Measurements from ENCODE around the gene MAP6. TPM values are rescaled to one million over a fixed set of nuclear protein-coding genes. Genes with fewer than 3 reads are reported as not detected.
A peak's percentile ranks its signal among the peaks of the same experiment; 100 is the strongest.

The MAP6 gene
- total and polyA plus RNA-seq, 2 of the 13 experiments (the other 11 are each of a cell fraction or from before 2014, with no cell fraction given), result 0.04 TPM; not detected in 1

DNA sequence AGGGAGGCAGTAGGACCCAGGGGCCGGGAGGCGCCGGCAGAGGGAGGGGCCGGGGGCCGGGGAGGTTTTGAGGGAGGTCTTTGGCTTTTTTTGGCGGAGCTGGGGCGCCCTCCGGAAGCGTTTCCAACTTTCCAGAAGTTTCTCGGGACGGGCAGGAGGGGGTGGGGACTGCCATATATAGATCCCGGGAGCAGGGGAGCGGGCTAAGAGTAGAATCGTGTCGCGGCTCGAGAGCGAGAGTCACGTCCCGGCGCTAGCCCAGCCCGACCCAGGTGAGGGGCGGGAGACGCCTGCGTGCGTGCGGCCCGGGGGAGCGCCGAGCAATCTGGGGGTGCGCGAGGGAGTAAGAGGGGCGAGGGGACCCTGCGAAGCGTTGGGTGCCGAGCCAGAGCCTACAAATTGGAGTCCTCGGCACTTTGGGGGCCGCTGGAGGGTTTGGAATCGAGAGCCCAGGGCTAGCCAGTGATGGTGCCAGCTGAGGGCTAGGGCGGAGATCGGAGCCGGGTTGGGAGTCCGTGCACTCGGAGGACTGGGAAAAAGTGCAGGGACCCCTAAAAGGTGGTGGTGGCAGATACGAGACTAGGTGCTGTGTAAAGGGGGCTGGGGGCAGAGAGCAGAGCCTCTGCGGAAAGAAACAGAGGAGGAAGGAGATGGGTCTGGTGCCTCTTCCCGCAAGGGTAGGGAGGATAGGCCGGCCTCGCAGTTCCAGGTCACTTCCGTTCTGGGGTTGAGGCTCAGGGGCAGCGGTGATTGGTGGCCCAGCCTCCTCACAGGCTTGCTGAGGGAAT, 106.6 kb downstream of the MAP6 start, which contains the start of gene SERPINH1 (continued):
- TF ChIP-seq, protein P1, sequence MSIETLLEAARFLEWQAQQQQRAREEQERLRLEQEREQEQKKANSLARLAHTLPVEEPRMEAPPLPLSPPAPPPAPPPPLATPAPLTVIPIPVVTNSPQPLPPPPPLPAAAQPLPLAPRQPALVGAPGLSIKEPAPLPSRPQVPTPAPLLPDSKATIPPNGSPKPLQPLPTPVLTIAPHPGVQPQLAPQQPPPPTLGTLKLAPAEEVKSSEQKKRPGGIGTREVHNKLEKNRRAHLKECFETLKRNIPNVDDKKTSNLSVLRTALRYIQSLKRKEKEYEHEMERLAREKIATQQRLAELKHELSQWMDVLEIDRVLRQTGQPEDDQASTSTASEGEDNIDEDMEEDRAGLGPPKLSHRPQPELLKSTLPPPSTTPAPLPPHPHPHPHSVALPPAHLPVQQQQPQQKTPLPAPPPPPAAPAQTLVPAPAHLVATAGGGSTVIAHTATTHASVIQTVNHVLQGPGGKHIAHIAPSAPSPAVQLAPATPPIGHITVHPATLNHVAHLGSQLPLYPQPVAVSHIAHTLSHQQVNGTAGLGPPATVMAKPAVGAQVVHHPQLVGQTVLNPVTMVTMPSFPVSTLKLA (IDR thresholded peaks at IDR 0.05), result no peak
- TF ChIP-seq ZNF44 (CRISPR knock-in tag; IDR thresholded peaks at IDR 0.05) (no peak), SOX5 (CRISPR knock-in tag; IDR thresholded peaks at IDR 0.05; ENCODE audit: borderline replicate concordance) (no peak), HCFC1 (IDR thresholded peaks at IDR 0.05; ENCODE audit: low read depth, low read length) (no peak), MTF2 (CRISPR knock-in tag; IDR thresholded peaks at IDR 0.05; ENCODE audit: borderline replicate concordance) (no peak), BORCS8-MEF2B (CRISPR knock-in tag; IDR thresholded peaks at IDR 0.05) (no peak), CC2D1A (CRISPR knock-in tag; IDR thresholded peaks at IDR 0.05) (no peak), HBP1 (CRISPR knock-in tag; IDR thresholded peaks at IDR 0.05; ENCODE audit: low read depth) (no peak), ZNF577 (CRISPR knock-in tag; IDR thresholded peaks at IDR 0.05; ENCODE audit: borderline replicate concordance, low read depth) (no peak), LRRFIP1 (CRISPR knock-in tag; conservative IDR thresholded peaks at IDR 0.05) (no peak), YEATS2 (CRISPR knock-in tag; IDR thresholded peaks at IDR 0.05; ENCODE audit: borderline replicate concordance) (peak; percentile 46; the same call in 1 of the 2 replicates), GTF2F1 (IDR thresholded peaks at IDR 0.05; ENCODE audit: low read length) (no peak), KDM3A (CRISPR knock-in tag; IDR thresholded peaks at IDR 0.05; ENCODE audit: low read depth) (no peak), SMYD3 (CRISPR knock-in tag; IDR thresholded peaks at IDR 0.05) (no peak), CCAR2 (optimal IDR thresholded peaks at IDR 0.05; ENCODE audit: low read depth, low read length) (no peak), JARID2 (CRISPR knock-in tag; IDR thresholded peaks at IDR 0.05; ENCODE audit: insufficient replicate concordance) (no peak), BCL6 (CRISPR knock-in tag; IDR thresholded peaks at IDR 0.05) (no peak), EZH2 (conservative IDR thresholded peaks at IDR 0.05; ENCODE audit: low read depth, low read length) (no peak), ZNF589 (CRISPR knock-in tag; conservative IDR thresholded peaks at IDR 0.05) (no peak), ZNF33B (CRISPR knock-in tag; IDR thresholded peaks at IDR 0.05) (no peak), FOXJ3 (CRISPR knock-in tag; IDR thresholded peaks at IDR 0.05; ENCODE audit: borderline replicate concordance) (no peak)
- TF ChIP-seq, protein P2, sequence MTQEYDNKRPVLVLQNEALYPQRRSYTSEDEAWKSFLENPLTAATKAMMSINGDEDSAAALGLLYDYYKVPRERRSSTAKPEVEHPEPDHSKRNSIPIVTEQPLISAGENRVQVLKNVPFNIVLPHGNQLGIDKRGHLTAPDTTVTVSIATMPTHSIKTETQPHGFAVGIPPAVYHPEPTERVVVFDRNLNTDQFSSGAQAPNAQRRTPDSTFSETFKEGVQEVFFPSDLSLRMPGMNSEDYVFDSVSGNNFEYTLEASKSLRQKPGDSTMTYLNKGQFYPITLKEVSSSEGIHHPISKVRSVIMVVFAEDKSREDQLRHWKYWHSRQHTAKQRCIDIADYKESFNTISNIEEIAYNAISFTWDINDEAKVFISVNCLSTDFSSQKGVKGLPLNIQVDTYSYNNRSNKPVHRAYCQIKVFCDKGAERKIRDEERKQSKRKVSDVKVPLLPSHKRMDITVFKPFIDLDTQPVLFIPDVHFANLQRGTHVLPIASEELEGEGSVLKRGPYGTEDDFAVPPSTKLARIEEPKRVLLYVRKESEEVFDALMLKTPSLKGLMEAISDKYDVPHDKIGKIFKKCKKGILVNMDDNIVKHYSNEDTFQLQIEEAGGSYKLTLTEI (CRISPR knock-in tag; conservative IDR thresholded peaks at IDR 0.05), result no peak
- TF ChIP-seq, protein P3, sequence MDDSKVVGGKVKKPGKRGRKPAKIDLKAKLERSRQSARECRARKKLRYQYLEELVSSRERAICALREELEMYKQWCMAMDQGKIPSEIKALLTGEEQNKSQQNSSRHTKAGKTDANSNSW (CRISPR knock-in tag; IDR thresholded peaks at IDR 0.05; ENCODE audit: borderline replicate concordance), result no peak
